GM23338 (cell line): ENCODE data around the gene PRDM4. TPM values are rescaled to one million over a fixed set of nuclear protein-coding genes. Genes with fewer than 3 reads are reported as not detected.

Experiments
- ATAC-seq: fragments of 200-7000 bp; cut with Tn5 transposase; 3 replicates; pipeline ENCODE4 v1.9.1; 2020
- DNase-seq: peaks from one replicate; pipeline ENCODE4 v3.0.0-alpha.2; 2015; ENCODE audit warnings: low spot score
- H2AFZ ChIP-seq: fragments of 200-600 bp; sonication (generic); 2 replicates; pipeline ENCODE4 v1.8.0; 2016; ENCODE audit warnings: antibody characterized with exemption, mild to moderate bottlenecking, moderate library complexity
- H3F3A ChIP-seq: fragments of 200-600 bp; sonication (generic); replicated peaks from 2 replicates; pipeline ENCODE4 v1.8.0; 2017; ENCODE audit warnings: antibody characterized with exemption, mixed run types, low read depth
- H3K27ac ChIP-seq: fragments of 200-600 bp; sonication (generic); 2 replicates; pipeline ENCODE4 v1.6.1; 2016; ENCODE audit warnings: low read depth
- H3K27me3 ChIP-seq: fragments of 200-600 bp; sonication (generic); 2 replicates; pipeline ENCODE4 v1.8.0; 2016; ENCODE audit warnings: mild to moderate bottlenecking, mixed run types, moderate library complexity; ENCODE audit not compliant: insufficient read depth
- H3K36me3 ChIP-seq: fragments of 200-600 bp; sonication (generic); 2 replicates; pipeline ENCODE4 v1.8.0; 2016; ENCODE audit warnings: mild to moderate bottlenecking; ENCODE audit not compliant: insufficient read depth
- H3K4me1 ChIP-seq: fragments of 200-600 bp; sonication (generic); 2 replicates; pipeline ENCODE4 v1.8.0; 2016; ENCODE audit warnings: mild to moderate bottlenecking, moderate library complexity; ENCODE audit not compliant: insufficient read depth
- H3K4me2 ChIP-seq: fragments of 200-600 bp; sonication (generic); 2 replicates; pipeline ENCODE4 v1.7.1; 2017; ENCODE audit warnings: mixed run types
- H3K4me3 ChIP-seq: fragments of 200-600 bp; sonication (generic); 2 replicates; pipeline ENCODE4 v1.6.1; 2016; ENCODE audit warnings: mixed run types
- H3K79me2 ChIP-seq: fragments of 200-600 bp; sonication (generic); replicated peaks from 2 replicates; pipeline ENCODE4 v1.8.0; 2017; ENCODE audit warnings: mild to moderate bottlenecking; ENCODE audit not compliant: insufficient read depth
- H3K9me2 ChIP-seq: fragments of 200-600 bp; sonication (generic); 2 replicates; pipeline ENCODE4 v1.8.0; 2017; ENCODE audit not compliant: insufficient read depth
- H4K20me1 ChIP-seq: fragments of 200-600 bp; sonication (generic); replicated peaks from 2 replicates; pipeline ENCODE4 v1.8.0; 2017; ENCODE audit warnings: mild to moderate bottlenecking; ENCODE audit not compliant: insufficient read depth
- H3K27ac Mint-ChIP-seq: 2 replicates; pipeline ENCODE4 v1.8.0; 2020; ENCODE audit warnings: inconsistent platforms, mild to moderate bottlenecking, moderate library complexity, mixed read lengths
- H3K27me3 Mint-ChIP-seq: 3 replicates; pipeline ENCODE4 v1.8.0; 2022; ENCODE audit warnings: low read depth, mild to moderate bottlenecking, moderate library complexity, mixed read lengths, inconsistent platforms; ENCODE audit not compliant: insufficient read depth, poor library complexity
- H3K36me3 Mint-ChIP-seq: 3 replicates; pipeline ENCODE4 v1.8.0; 2021; ENCODE audit warnings: low read depth, mild to moderate bottlenecking, inconsistent platforms, moderate library complexity, mixed read lengths
- H3K4me1 Mint-ChIP-seq: 3 replicates; pipeline ENCODE4 v1.8.0; 2020; ENCODE audit warnings: mild to moderate bottlenecking, inconsistent platforms, mixed read lengths
- H3K4me3 Mint-ChIP-seq: 3 replicates; pipeline ENCODE4 v1.8.0; 2021; ENCODE audit warnings: moderate library complexity, mild to moderate bottlenecking, inconsistent platforms, mixed read lengths
- H3K9me3 Mint-ChIP-seq: 3 replicates; pipeline ENCODE4 v1.8.0; 2020; ENCODE audit warnings: moderate library complexity, mild to moderate bottlenecking, inconsistent platforms, mixed read lengths
- CREB1 ChIP-seq: fragments of 250-450 bp; sonication (Bioruptor Pico); IDR thresholded peaks from 2 replicates; pipeline ENCODE4 v1.5.0; 2020; ENCODE audit warnings: low read depth, mild to moderate bottlenecking, moderate library complexity
- EZH2 ChIP-seq: fragments of 200-600 bp; sonication (generic); IDR thresholded peaks from one replicate; pipeline ENCODE4 v1.8.0; 2017; ENCODE audit warnings: antibody characterized with exemption, mild to moderate bottlenecking, low read depth; ENCODE audit not compliant: unreplicated experiment
- EZH2phosphoT487 ChIP-seq: fragments of 200-600 bp; sonication (generic); IDR thresholded peaks from one replicate; pipeline ENCODE4 v1.8.1; 2018; ENCODE audit warnings: antibody characterized with exemption; ENCODE audit not compliant: unreplicated experiment
- JUNB ChIP-seq: IDR thresholded peaks from one replicate; pipeline ENCODE4 v1.6.1; 2016; ENCODE audit warnings: antibody characterized with exemption; ENCODE audit not compliant: unreplicated experiment
- NANOG ChIP-seq: IDR thresholded peaks from 2 replicates; pipeline ENCODE4 v1.6.1; 2016; ENCODE audit warnings: antibody characterized with exemption, borderline replicate concordance
- POLR2AphosphoS5 ChIP-seq: IDR thresholded peaks from 2 replicates; pipeline ENCODE4 v1.6.1; 2016; ENCODE audit warnings: antibody characterized with exemption, low read depth
- REST ChIP-seq: IDR thresholded peaks from one replicate; pipeline ENCODE4 v1.6.1; 2018; ENCODE audit warnings: antibody characterized with exemption; ENCODE audit not compliant: unreplicated experiment
- STAT1 ChIP-seq: IDR thresholded peaks from one replicate; pipeline ENCODE4 v1.6.1; 2016; ENCODE audit warnings: antibody characterized with exemption; ENCODE audit not compliant: unreplicated experiment
- ZNF114 ChIP-seq: fragments of 250-450 bp; sonication (Bioruptor Pico); IDR thresholded peaks from 2 replicates; pipeline ENCODE4 v1.5.0; 2020; ENCODE audit warnings: mild to moderate bottlenecking, moderate library complexity
- ZNF331 ChIP-seq: fragments of 250-450 bp; sonication (Bioruptor Pico); IDR thresholded peaks from 2 replicates; pipeline ENCODE4 v1.5.0; 2020; ENCODE audit warnings: low read depth, mild to moderate bottlenecking, moderate library complexity
- polyA plus RNA-seq: library from polyadenylated mRNA; unstranded; fragments of >200 nt; fragmentation: Nextera tagmentation; extraction: Ambion mirVana; gene quantifications from 2 replicates; pipeline ENCODE4 v1.2.1, GENCODE V29; 2016
- total RNA-seq: library from RNA; depleted of rRNA; stranded (reverse); fragments of >200 nt; shearing (Covaris generic); gene quantifications from 2 replicates; pipeline ENCODE4 v1.2.3, GENCODE V29; 2014
- TF ChIP-seq, protein P1 (sequence below), 2 experiments: fragments of 200-600 bp in 1 of 2; sonication (generic) in 1 of 2; conservative IDR thresholded peaks; 2 replicates each; pipeline versions ENCODE4 v1.5.1 to v1.6.1; 2016 to 2017; ENCODE audit warnings: antibody characterized with exemption in 2 of 2, low read depth in 2 of 2, mild to moderate bottlenecking in 2 of 2, moderate library complexity in 1 of 2
- TF ChIP-seq, protein P2 (sequence below): IDR thresholded peaks from 2 replicates; pipeline ENCODE4 v1.6.1; 2016; ENCODE audit warnings: antibody characterized with exemption

Gene PRDM4
- total and polyA plus RNA-seq, 2 experiments from 2014 or later, result 4.9 to 17.1 TPM

DNA sequence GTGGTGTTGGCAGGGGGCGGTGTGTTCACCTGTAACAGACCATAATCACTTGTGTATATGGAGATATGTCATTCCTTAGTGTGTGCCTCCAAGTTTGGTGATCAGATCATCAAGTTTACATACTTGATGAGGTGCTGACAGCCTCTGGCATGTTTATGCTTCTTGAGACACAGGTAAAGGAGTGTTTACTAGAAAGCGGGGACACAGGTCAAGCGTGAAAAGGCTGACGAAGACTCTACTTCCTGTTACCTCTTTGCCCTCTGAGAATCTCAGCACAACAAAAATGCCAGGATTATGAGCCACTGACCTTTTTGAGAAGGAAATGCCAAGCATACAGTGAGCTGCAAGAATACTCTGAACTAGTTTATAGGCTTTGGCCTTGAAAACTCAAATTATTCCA is 29.6 kb downstream of the PRDM4 start:
- Histone ChIP-seq H3K4me2 (no peak overlapping the region), H3K4me3 (no peak overlapping the region), H3K36me3 (peaks cover 19% of the 10 kb centered on the region), H3K27me3 (no peaks in the 10 kb centered on the region), H3K4me1 (no peaks in the 10 kb centered on the region), H4K20me1 (no peaks in the 10 kb centered on the region; the same call in 1 of the 2 replicates), H3K79me2 (no peaks in the 10 kb centered on the region), H3K9me2 (no peaks in the 10 kb centered on the region), H3F3A (no peaks in the 10 kb centered on the region), H2AFZ (no peak overlapping the region), H3K27ac (no peak overlapping the region)
- Mint-ChIP-seq H3K4me3 (no peak overlapping the region), H3K4me1 (no peaks in the 10 kb centered on the region), H3K9me3 (peaks cover 9% of the 10 kb centered on the region; the same call in 2 of the 3 replicates), H3K27ac (no peak overlapping the region), H3K27me3 (no peaks in the 10 kb centered on the region), H3K36me3 (peaks cover 24% of the 10 kb centered on the region)
- ATAC-seq (no peak), DNase-seq (peak; percentile 2)
- TF ChIP-seq EZH2phosphoT487, result no peak
- TF ChIP-seq NANOG, result no peak
- TF ChIP-seq, protein P1, sequence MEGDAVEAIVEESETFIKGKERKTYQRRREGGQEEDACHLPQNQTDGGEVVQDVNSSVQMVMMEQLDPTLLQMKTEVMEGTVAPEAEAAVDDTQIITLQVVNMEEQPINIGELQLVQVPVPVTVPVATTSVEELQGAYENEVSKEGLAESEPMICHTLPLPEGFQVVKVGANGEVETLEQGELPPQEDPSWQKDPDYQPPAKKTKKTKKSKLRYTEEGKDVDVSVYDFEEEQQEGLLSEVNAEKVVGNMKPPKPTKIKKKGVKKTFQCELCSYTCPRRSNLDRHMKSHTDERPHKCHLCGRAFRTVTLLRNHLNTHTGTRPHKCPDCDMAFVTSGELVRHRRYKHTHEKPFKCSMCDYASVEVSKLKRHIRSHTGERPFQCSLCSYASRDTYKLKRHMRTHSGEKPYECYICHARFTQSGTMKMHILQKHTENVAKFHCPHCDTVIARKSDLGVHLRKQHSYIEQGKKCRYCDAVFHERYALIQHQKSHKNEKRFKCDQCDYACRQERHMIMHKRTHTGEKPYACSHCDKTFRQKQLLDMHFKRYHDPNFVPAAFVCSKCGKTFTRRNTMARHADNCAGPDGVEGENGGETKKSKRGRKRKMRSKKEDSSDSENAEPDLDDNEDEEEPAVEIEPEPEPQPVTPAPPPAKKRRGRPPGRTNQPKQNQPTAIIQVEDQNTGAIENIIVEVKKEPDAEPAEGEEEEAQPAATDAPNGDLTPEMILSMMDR (conservative IDR thresholded peaks at IDR 0.05; ENCODE audit: low read depth in 2 of 2), result peak in 1 of 2 experiments; percentile 18; a peak in 2 of 4 replicates
- TF ChIP-seq ZNF114, result no peak
- TF ChIP-seq, protein P2, sequence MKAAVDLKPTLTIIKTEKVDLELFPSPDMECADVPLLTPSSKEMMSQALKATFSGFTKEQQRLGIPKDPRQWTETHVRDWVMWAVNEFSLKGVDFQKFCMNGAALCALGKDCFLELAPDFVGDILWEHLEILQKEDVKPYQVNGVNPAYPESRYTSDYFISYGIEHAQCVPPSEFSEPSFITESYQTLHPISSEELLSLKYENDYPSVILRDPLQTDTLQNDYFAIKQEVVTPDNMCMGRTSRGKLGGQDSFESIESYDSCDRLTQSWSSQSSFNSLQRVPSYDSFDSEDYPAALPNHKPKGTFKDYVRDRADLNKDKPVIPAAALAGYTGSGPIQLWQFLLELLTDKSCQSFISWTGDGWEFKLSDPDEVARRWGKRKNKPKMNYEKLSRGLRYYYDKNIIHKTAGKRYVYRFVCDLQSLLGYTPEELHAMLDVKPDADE, result no peak

DNA sequence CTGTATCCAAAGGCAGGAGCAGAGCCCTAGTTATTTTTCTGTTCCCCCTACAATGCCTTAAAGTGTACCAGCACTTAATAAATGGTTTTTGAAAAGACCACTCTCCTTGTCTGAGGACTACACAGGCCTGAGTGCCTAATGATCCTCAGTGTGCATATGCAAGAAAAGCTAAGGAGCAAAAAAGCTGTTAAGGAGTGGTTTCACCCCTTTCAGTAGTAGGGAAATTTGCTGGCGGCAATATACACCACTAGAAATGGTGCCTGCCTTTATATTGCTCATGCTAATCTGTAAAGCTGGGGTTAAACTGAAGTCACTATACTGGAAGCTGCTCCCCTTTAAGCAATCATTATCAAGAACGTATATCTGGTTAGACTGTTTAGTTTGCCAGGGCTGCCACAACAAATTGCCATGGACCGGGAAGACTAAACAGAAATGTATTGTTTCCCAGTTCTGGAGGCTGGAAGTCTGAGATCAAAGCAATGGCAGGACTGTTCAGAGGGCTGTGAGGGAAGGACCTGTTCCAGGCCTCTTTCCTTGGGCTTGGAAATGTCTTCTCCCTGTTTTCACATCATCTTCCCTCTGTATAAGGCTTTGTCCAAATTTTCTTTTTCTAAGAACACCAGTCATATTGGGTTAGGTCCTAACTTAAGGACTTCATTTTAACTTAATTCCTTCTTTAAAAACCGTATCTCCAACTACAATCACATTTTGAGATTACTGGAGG is 30.2 kb downstream of the PRDM4 start:
- H3K27me3 ChIP-seq, result no peaks in the 10 kb centered on the region
- no peak overlapping the region for H3K4me2 ChIP-seq
- no peaks in the 10 kb centered on the region for H3K9me2 ChIP-seq
- H3K4me1 ChIP-seq, result no peaks in the 10 kb centered on the region
- no peaks in the 10 kb centered on the region for H3F3A ChIP-seq
- ATAC-seq, result no peak
- no peaks in the 10 kb centered on the region for H3K27me3 Mint-ChIP-seq
- no peaks in the 10 kb centered on the region for H3K79me2 ChIP-seq
- no peak overlapping the region for H2AFZ ChIP-seq
- no peak overlapping the region for H3K4me3 ChIP-seq
- peaks cover 19% of the 10 kb centered on the region for H3K36me3 Mint-ChIP-seq
- H3K9me3 Mint-ChIP-seq, result peaks cover 10% of the 10 kb centered on the region; the same call in 2 of the 3 replicates
- DNase-seq, result no peak
- peaks cover 19% of the 10 kb centered on the region for H3K36me3 ChIP-seq
- no peaks in the 10 kb centered on the region; the same call in 1 of the 2 replicates for H4K20me1 ChIP-seq
- H3K27ac ChIP-seq, result no peak overlapping the region
- H3K27ac Mint-ChIP-seq, result no peak overlapping the region
- H3K4me3 Mint-ChIP-seq, result no peak overlapping the region
- no peaks in the 10 kb centered on the region for H3K4me1 Mint-ChIP-seq
- TF ChIP-seq ZNF114 (no peak), REST (no peak), EZH2phosphoT487 (no peak), STAT1 (no peak), ZNF331 (CRISPR knock-in tag) (no peak), JUNB (no peak), NANOG (no peak), EZH2 (no peak), POLR2AphosphoS5 (no peak), CREB1 (no peak)
- TF ChIP-seq, protein P1 (conservative IDR thresholded peaks at IDR 0.05; ENCODE audit: low read depth in 2 of 2), result no peak
- TF ChIP-seq, protein P2, result no peak
